Stomach (tissue), 4 donors: Measurements from ENCODE around the gene GCAT.

ENCODE experiments used
- POLR2A ChIP-seq, 4 donors: fragments of 450-650 bp; IDR thresholded peaks; one replicate each; pipeline ENCODE4 v1.6.1; 2016; ENCODE audit warnings: antibody characterized with exemption in 4 of 4, control low read depth in 2 of 4, mild to moderate bottlenecking in 1 of 4, moderate library complexity in 1 of 4
- TF ChIP-seq, protein P1 (sequence below), 7 experiments: fragments of 450-650 bp in 4 of 7; fragments of 200-600 bp in 3 of 7; sonication (generic) in 3 of 7; IDR thresholded peaks; one replicate each; pipeline ENCODE4 v1.5.1; 2016 to 2019; ENCODE audit warnings: antibody characterized with exemption in 7 of 7, control low read depth in 2 of 7, mild to moderate bottlenecking in 1 of 7

DNA sequence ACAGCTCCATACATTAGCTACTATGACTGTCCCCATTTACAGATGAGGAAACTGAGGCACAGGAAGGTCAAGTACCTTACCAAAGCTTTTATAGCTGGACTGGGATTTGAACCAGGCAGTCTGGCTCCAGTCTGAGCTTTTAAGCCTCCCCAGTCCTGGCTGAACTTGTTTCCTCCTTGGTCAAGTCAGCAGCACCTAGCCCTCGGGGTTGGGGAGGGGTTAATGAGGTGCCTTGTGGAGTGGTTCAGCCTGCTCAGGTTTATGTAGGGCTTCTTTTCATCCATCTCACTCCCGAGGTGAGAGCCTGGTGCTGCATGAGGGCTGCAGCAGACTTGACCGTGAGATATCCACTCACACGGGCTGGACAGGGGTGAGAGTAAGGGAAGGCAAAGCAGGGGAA is 36.7 kb upstream of the GCAT start:
- TF ChIP-seq, protein P1, sequence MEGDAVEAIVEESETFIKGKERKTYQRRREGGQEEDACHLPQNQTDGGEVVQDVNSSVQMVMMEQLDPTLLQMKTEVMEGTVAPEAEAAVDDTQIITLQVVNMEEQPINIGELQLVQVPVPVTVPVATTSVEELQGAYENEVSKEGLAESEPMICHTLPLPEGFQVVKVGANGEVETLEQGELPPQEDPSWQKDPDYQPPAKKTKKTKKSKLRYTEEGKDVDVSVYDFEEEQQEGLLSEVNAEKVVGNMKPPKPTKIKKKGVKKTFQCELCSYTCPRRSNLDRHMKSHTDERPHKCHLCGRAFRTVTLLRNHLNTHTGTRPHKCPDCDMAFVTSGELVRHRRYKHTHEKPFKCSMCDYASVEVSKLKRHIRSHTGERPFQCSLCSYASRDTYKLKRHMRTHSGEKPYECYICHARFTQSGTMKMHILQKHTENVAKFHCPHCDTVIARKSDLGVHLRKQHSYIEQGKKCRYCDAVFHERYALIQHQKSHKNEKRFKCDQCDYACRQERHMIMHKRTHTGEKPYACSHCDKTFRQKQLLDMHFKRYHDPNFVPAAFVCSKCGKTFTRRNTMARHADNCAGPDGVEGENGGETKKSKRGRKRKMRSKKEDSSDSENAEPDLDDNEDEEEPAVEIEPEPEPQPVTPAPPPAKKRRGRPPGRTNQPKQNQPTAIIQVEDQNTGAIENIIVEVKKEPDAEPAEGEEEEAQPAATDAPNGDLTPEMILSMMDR (IDR thresholded peaks at IDR 0.05): no peak
- TF ChIP-seq POLR2A (IDR thresholded peaks at IDR 0.05): no peak
